Endodermal cell (in vitro differentiated cells): ENCODE data around the gene TAF6. TPM values are rescaled to one million over a fixed set of nuclear protein-coding genes. Genes with fewer than 3 reads are reported as not detected.

Experiments used
- DNase-seq: peaks from one replicate; pipeline ENCODE4 v3.0.0-alpha.2; 2017
- H3K27ac ChIP-seq: 2 replicates; pipeline ENCODE4 v1.5.1; 2013; ENCODE audit warnings: mild to moderate bottlenecking, low read depth, low read length, moderate library complexity
- H3K27me3 ChIP-seq: 2 replicates; pipeline ENCODE4 v1.6.1; 2013; ENCODE audit warnings: mild to moderate bottlenecking, low read length, moderate library complexity; ENCODE audit not compliant: insufficient read depth, control insufficient read depth, poor library complexity, severe bottlenecking
- H3K36me3 ChIP-seq: 2 replicates; pipeline ENCODE4 v1.7.0; 2013; ENCODE audit warnings: mild to moderate bottlenecking, low read length, moderate library complexity; ENCODE audit not compliant: control insufficient read depth, insufficient read depth
- H3K4me1 ChIP-seq: one replicate; pipeline ENCODE4 v1.7.0; 2013; ENCODE audit warnings: low read length; ENCODE audit not compliant: control insufficient read depth, insufficient read depth
- H3K4me3 ChIP-seq: 2 replicates; pipeline ENCODE4 v1.5.1; 2013; ENCODE audit warnings: mild to moderate bottlenecking, low read length, moderate library complexity
- H3K9ac ChIP-seq: 2 replicates; pipeline ENCODE4 v1.6.1; 2013; ENCODE audit warnings: mild to moderate bottlenecking, low read length, moderate library complexity; ENCODE audit not compliant: poor library complexity, severe bottlenecking; ENCODE audit errors: extremely low read depth
- H3K9me3 ChIP-seq: 2 replicates; pipeline ENCODE4 v1.6.1; 2013; ENCODE audit warnings: mild to moderate bottlenecking, low read length, moderate library complexity; ENCODE audit not compliant: control insufficient read depth
- H3K27ac Mint-ChIP-seq: 2 replicates; pipeline ENCODE4 v1.8.0; 2020; ENCODE audit warnings: mixed read lengths
- H3K27me3 Mint-ChIP-seq: 2 replicates; pipeline ENCODE4 v1.8.0; 2021; ENCODE audit warnings: mild to moderate bottlenecking, mixed read lengths; ENCODE audit not compliant: insufficient read depth
- H3K36me3 Mint-ChIP-seq: 2 replicates; pipeline ENCODE4 v1.8.0; 2020; ENCODE audit warnings: low read depth, mixed read lengths
- H3K4me1 Mint-ChIP-seq: 2 replicates; pipeline ENCODE4 v1.8.0; 2020; ENCODE audit warnings: mixed read lengths
- H3K4me3 Mint-ChIP-seq: 2 replicates; pipeline ENCODE4 v1.8.0; 2020; ENCODE audit warnings: mild to moderate bottlenecking, moderate library complexity, mixed read lengths
- H3K9me3 Mint-ChIP-seq: 2 replicates; pipeline ENCODE4 v1.8.0; 2020; ENCODE audit warnings: mild to moderate bottlenecking, mixed read lengths
- CTCF ChIP-seq: fragments of 200-600 bp; sonication (generic); conservative IDR thresholded peaks from 2 replicates; pipeline ENCODE4 v1.5.0; 2021; ENCODE audit warnings: antibody characterized with exemption, mild to moderate bottlenecking
- WGBS, 2 experiments: methylation state at CpG; one replicate each; pipeline versions ENCODE4 v1.1.5 to v1.1.7; 2013; ENCODE audit warnings: missing lambda C conversion rate in 2 of 2, mixed read lengths in 1 of 2; ENCODE audit not compliant: insufficient coverage in 1 of 2, insufficient read length in 1 of 2; 5-methylcytosine and 5-hydroxymethylcytosine counted together
- total RNA-seq, 2 donors: library from RNA; stranded (reverse); fragmentation: NEBNext Ultra II Directional in 1 of 2; extraction: Animal tissue kit (Norgen Biotek cat#: 25700) in 1 of 2; gene quantifications; 2 replicates in 1 of 2; 3 replicates in 1 of 2; pipeline ENCODE4 v1.2.1, GENCODE V29; 2021

Gene TAF6
- total RNA-seq, 2 donors from 2014 or later, result 83.1 to 113 TPM

GRCh38 chr7:100107125-100107737, 11.9 kb downstream of the TAF6 start:
- no peaks in the 10 kb centered on the region for H3K4me1 Mint-ChIP-seq
- no peak for TF ChIP-seq CTCF
- WGBS, 2 experiments, result 90 to 95% methylated on average over 9 to 25 of the region's 25 CpGs
- Histone ChIP-seq H3K36me3 (peaks cover 56% of the 10 kb centered on the region), H3K4me1 (no peaks in the 10 kb centered on the region), H3K9ac (no peak overlapping the region), H3K9me3 (no peaks in the 10 kb centered on the region), H3K27ac (no peak overlapping the region), H3K4me3 (no peak overlapping the region), H3K27me3 (no peaks in the 10 kb centered on the region)
- H3K27me3 Mint-ChIP-seq, result no peaks in the 10 kb centered on the region
- no peak overlapping the region for H3K4me3 Mint-ChIP-seq
- DNase-seq, result no peak
- H3K27ac Mint-ChIP-seq, result no peak overlapping the region
- H3K9me3 Mint-ChIP-seq, result no peaks in the 10 kb centered on the region
- peaks cover 77% of the 10 kb centered on the region for H3K36me3 Mint-ChIP-seq

DNA sequence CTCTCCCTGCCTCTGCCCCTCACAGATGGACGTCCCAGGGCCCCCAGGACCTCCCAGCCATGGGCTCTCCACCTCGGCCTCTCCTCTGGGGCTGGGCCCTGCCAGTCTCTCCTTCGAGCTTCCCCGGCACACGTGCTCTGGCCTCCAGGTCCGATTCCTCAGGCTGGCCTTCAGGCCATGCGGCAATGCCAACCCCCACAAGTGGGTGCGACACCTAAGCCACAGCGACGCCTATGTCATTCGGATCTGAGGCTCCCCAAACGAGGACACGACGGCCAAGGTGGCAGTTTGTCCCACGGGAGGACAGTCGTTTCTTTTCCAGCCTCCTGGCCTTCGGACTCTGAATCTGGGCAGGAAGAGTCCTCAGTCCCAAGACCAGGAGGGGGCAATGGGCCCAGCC, 12.5 kb downstream of the TAF6 start:
- no peaks in the 10 kb centered on the region for H3K9me3 Mint-ChIP-seq
- Histone ChIP-seq H3K27ac (no peak overlapping the region), H3K36me3 (peaks cover 53% of the 10 kb centered on the region), H3K4me3 (no peak overlapping the region), H3K4me1 (no peaks in the 10 kb centered on the region), H3K27me3 (no peaks in the 10 kb centered on the region), H3K9me3 (no peaks in the 10 kb centered on the region), H3K9ac (no peak overlapping the region)
- H3K4me1 Mint-ChIP-seq, result no peaks in the 10 kb centered on the region
- peaks cover 71% of the 10 kb centered on the region for H3K36me3 Mint-ChIP-seq
- no peak overlapping the region for H3K4me3 Mint-ChIP-seq
- no peak for TF ChIP-seq CTCF
- DNase-seq, result no peak
- no peaks in the 10 kb centered on the region for H3K27me3 Mint-ChIP-seq
- H3K27ac Mint-ChIP-seq, result no peak overlapping the region
- WGBS, 2 experiments, result 89 to 93% methylated on average over 16 to 17 of the region's 17 CpGs

GRCh38 chr7:100105534-100105933, 13.6 kb downstream of the TAF6 start:
- Mint-ChIP-seq H3K36me3 (peaks cover 60% of the 10 kb centered on the region), H3K27ac (no peak overlapping the region), H3K9me3 (no peaks in the 10 kb centered on the region), H3K4me1 (no peaks in the 10 kb centered on the region), H3K4me3 (no peak overlapping the region), H3K27me3 (no peaks in the 10 kb centered on the region)
- no peak for DNase-seq
- H3K36me3 ChIP-seq, result peaks cover 43% of the 10 kb centered on the region
- H3K9me3 ChIP-seq, result no peaks in the 10 kb centered on the region
- no peak for TF ChIP-seq CTCF
- H3K4me3 ChIP-seq, result no peak overlapping the region
- 90 to 100% methylated on average over 1 to 4 of the region's 4 CpGs for WGBS, 2 experiments
- H3K9ac ChIP-seq, result no peak overlapping the region
- no peaks in the 10 kb centered on the region for H3K27me3 ChIP-seq
- no peaks in the 10 kb centered on the region for H3K4me1 ChIP-seq
- H3K27ac ChIP-seq, result no peak overlapping the region
